NOMO-1 treated with dmso at 0.1 percent for 144 hours (cell line): ENCODE data around the gene CERKL.

Experiments used
- DNase-seq: peaks from one replicate; lab custom pipeline; 2025; ENCODE audit not compliant: unreplicated experiment; lab: John Stamatoyannopoulos, UW

Gene CERKL

GRCh38 chr2:181678861-181679543 lies 22.1 kb upstream of the CERKL start:
- no peak for DNase-seq

- DNase-seq = peak; percentile 20
Measured at GRCh38 chr2:181677912-181678586, 21.1 kb upstream of the CERKL start.

GRCh38 chr2:181675254-181675653 lies 18.3 kb upstream of the CERKL start:
- DNase-seq = no peak

- no peak for DNase-seq
Measured at GRCh38 chr2:181674461-181674860, 17.6 kb upstream of the CERKL start.

GRCh38 chr2:181673173-181673572 lies 16.3 kb upstream of the CERKL start:
- no peak for DNase-seq

GRCh38 chr2:181672255-181673008 lies 15.5 kb upstream of the CERKL start:
- no peak for DNase-seq

GRCh38 chr2:181670632-181671031 lies 13.7 kb upstream of the CERKL start:
- DNase-seq = no peak

- DNase-seq = no peak
Measured at GRCh38 chr2:181667234-181667633, 10.3 kb upstream of the CERKL start.

- DNase-seq = no peak
Measured at GRCh38 chr2:181662287-181662686, 5.4 kb upstream of the CERKL start.

GRCh38 chr2:181660181-181660580 lies 3.3 kb upstream of the CERKL start:
- no peak for DNase-seq

GRCh38 chr2:181658444-181658843 lies 1.5 kb upstream of the CERKL start:
- DNase-seq = no peak

GRCh38 chr2:181657379-181657778 lies 474 bp upstream of the CERKL start:
- DNase-seq = no peak

GRCh38 chr2:181655519-181655918 lies 1.4 kb downstream of the CERKL start:
- no peak for DNase-seq

GRCh38 chr2:181649436-181649979 lies 7.4 kb downstream of the CERKL start:
- no peak for DNase-seq

GRCh38 chr2:181648478-181649155 lies 8.3 kb downstream of the CERKL start:
- no peak for DNase-seq

GRCh38 chr2:181646415-181646987 lies 10.4 kb downstream of the CERKL start:
- DNase-seq = no peak

- no peak for DNase-seq
Measured at GRCh38 chr2:181643151-181643550, 13.8 kb downstream of the CERKL start.

- DNase-seq = no peak
Measured at GRCh38 chr2:181642086-181642485, 14.8 kb downstream of the CERKL start.

- DNase-seq = no peak
Measured at GRCh38 chr2:181639686-181640085, 17.2 kb downstream of the CERKL start.

- DNase-seq = no peak
Measured at GRCh38 chr2:181632733-181633401, 24.0 kb downstream of the CERKL start.
